Ishikawa (cell line): ENCODE measurements around the gene PANX3.

ENCODE experiments used
- CEBPB ChIP-seq: IDR thresholded peaks from 2 replicates; pipeline ENCODE4 v1.6.1; 2012
- CREB1 ChIP-seq: IDR thresholded peaks from 2 replicates; pipeline ENCODE4 v1.6.1; 2012; ENCODE audit warnings: low read depth
- YY1 ChIP-seq: IDR thresholded peaks from 2 replicates; pipeline ENCODE4 v1.6.1; 2012; ENCODE audit warnings: low read depth
- TF ChIP-seq, protein P1 (sequence below): IDR thresholded peaks from 2 replicates; pipeline ENCODE4 v1.6.1; 2012

GRCh38 chr11:124618863-124619262, 7.6 kb downstream of the PANX3 start:
- TF ChIP-seq, protein P1, sequence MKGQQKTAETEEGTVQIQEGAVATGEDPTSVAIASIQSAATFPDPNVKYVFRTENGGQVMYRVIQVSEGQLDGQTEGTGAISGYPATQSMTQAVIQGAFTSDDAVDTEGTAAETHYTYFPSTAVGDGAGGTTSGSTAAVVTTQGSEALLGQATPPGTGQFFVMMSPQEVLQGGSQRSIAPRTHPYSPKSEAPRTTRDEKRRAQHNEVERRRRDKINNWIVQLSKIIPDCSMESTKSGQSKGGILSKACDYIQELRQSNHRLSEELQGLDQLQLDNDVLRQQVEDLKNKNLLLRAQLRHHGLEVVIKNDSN = no peak
- TF ChIP-seq CEBPB (no peak), CREB1 (no peak), YY1 (no peak)
